ENCODE measurements around the gene TEAD2.

DNA sequence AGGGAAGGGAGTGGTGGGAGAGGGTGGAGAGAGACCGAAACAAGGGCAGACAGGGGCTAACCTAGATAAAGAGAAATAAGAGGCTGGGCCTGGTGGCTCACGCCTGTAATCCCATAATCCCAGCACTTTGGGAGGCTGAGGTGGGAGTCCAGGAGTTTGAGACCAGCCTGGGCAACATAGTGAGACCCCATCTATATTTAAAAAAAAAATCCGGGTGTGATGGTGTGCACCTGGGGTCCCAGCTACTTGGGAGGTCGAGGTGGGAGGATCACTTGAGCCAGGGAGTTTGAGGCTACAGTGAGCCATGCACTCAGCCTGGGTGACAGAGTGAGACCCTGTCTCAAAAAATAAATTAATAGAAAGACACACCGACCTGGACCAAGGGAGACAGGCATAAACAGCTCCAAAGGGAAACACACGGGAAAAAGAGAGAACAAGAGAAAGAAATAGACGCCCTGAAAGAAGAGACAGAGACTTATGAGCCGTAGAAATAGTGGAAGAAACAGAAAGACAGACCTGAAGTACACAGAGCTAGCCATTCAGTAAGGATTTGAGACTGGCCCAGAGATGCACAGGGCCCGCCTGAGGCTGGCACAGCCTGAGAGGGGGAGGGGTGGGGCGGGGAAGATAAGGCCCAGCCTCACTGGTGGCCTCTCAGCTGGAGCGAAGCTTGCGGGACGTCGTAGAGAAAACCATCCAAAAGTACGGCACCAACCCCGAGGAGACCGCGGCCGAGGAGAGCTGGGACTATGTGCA, 24.8 kb downstream of the TEAD2 start:
- no peak for TF ChIP-seq CBX2 (IDR thresholded peaks at IDR 0.05; ENCODE audit: insufficient read depth, low read length, poor library complexity, severe bottlenecking)
- TF ChIP-seq, protein P1, sequence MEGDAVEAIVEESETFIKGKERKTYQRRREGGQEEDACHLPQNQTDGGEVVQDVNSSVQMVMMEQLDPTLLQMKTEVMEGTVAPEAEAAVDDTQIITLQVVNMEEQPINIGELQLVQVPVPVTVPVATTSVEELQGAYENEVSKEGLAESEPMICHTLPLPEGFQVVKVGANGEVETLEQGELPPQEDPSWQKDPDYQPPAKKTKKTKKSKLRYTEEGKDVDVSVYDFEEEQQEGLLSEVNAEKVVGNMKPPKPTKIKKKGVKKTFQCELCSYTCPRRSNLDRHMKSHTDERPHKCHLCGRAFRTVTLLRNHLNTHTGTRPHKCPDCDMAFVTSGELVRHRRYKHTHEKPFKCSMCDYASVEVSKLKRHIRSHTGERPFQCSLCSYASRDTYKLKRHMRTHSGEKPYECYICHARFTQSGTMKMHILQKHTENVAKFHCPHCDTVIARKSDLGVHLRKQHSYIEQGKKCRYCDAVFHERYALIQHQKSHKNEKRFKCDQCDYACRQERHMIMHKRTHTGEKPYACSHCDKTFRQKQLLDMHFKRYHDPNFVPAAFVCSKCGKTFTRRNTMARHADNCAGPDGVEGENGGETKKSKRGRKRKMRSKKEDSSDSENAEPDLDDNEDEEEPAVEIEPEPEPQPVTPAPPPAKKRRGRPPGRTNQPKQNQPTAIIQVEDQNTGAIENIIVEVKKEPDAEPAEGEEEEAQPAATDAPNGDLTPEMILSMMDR (IDR thresholded peaks at IDR 0.05 in 2 of 3, conservative IDR thresholded peaks at IDR 0.05 in 1 of 3; ENCODE audit: insufficient read depth in 2 of 3, low read depth in 1 of 3, low read length in 3 of 3), result no peak
- TF ChIP-seq ZNF212 (CRISPR knock-in tag; IDR thresholded peaks at IDR 0.05), result no peak
- no peak for TF ChIP-seq SREBF1 (IDR thresholded peaks at IDR 0.05; ENCODE audit: borderline replicate concordance, low read depth, low read length)
- no peak for TF ChIP-seq SRSF1 (IDR thresholded peaks at IDR 0.05; ENCODE audit: low read depth, low read length)
- TF ChIP-seq, protein P2, sequence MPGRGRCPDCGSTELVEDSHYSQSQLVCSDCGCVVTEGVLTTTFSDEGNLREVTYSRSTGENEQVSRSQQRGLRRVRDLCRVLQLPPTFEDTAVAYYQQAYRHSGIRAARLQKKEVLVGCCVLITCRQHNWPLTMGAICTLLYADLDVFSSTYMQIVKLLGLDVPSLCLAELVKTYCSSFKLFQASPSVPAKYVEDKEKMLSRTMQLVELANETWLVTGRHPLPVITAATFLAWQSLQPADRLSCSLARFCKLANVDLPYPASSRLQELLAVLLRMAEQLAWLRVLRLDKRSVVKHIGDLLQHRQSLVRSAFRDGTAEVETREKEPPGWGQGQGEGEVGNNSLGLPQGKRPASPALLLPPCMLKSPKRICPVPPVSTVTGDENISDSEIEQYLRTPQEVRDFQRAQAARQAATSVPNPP (IDR thresholded peaks at IDR 0.05; ENCODE audit: borderline replicate concordance, insufficient read depth, insufficient read length), result no peak
- TF ChIP-seq, protein P3, sequence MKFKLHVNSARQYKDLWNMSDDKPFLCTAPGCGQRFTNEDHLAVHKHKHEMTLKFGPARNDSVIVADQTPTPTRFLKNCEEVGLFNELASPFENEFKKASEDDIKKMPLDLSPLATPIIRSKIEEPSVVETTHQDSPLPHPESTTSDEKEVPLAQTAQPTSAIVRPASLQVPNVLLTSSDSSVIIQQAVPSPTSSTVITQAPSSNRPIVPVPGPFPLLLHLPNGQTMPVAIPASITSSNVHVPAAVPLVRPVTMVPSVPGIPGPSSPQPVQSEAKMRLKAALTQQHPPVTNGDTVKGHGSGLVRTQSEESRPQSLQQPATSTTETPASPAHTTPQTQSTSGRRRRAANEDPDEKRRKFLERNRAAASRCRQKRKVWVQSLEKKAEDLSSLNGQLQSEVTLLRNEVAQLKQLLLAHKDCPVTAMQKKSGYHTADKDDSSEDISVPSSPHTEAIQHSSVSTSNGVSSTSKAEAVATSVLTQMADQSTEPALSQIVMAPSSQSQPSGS (CRISPR knock-in tag; IDR thresholded peaks at IDR 0.05), result no peak
- TF ChIP-seq ATF7 (IDR thresholded peaks at IDR 0.05), result no peak

Data from K562 (cell line).